IMR-90 (cell line): ENCODE data around the gene CDKN2B-AS1. TPM values are rescaled to one million over a fixed set of nuclear protein-coding genes. Genes with fewer than 3 reads are reported as not detected.

Experiments
- ATAC-seq: fragments of 200-7000 bp; cut with Tn5 transposase; 2 replicates; pipeline ENCODE4 v1.9.1; 2020; ENCODE audit warnings: low read depth, mild to moderate bottlenecking, moderate library complexity
- BruUV-seq: library from RNA; stranded (reverse); fragments of 400-500 nt; replicated peaks from 2 replicates; lab custom pipeline; 2021; lab: Mats Ljungman, UMichigan
- CTCF ChIA-PET: fragments of 300-600 bp; formaldehyde crosslinking; extraction: SDS; loops from one replicate; lab custom pipeline; 2021; ENCODE audit warnings: antibody characterized with exemption; lab: Yijun Ruan, JAX
- POLR2A ChIA-PET: fragments of 300-600 bp; sonication (Branson Sonifier 250); formaldehyde crosslinking; loops from one replicate; lab custom pipeline; 2022; ENCODE audit warnings: antibody characterized with exemption; ENCODE audit not compliant: unreplicated experiment; lab: Charles Lee
- DNase-seq: peaks from one replicate; pipeline ENCODE4 v3.0.0; 2013
- H2AFZ ChIP-seq: replicated peaks from 2 replicates; pipeline ENCODE3; 2013; ENCODE audit warnings: low read length, mild to moderate bottlenecking; ENCODE audit not compliant: poor library complexity
- H2AK5ac ChIP-seq: 2 replicates; pipeline ENCODE4 v1.6.1; 2013; ENCODE audit warnings: low read depth, low read length, inconsistent platforms
- H2AK9ac ChIP-seq: replicated peaks from 2 replicates; pipeline ENCODE3; 2013; ENCODE audit warnings: mild to moderate bottlenecking, low read depth, low read length, moderate library complexity; ENCODE audit not compliant: poor library complexity
- H2BK120ac ChIP-seq: 2 replicates; pipeline ENCODE4 v1.6.1; 2013; ENCODE audit warnings: low read depth, low read length, inconsistent platforms
- H2BK15ac ChIP-seq: 3 replicates; pipeline ENCODE4 v1.6.1; 2013; ENCODE audit warnings: low read depth, low read length, inconsistent platforms
- H2BK20ac ChIP-seq: 2 replicates; pipeline ENCODE4 v1.6.1; 2013; ENCODE audit warnings: low read depth, mild to moderate bottlenecking, inconsistent platforms, low read length, moderate library complexity
- H2BK5ac ChIP-seq: 2 replicates; pipeline ENCODE4 v1.6.1; 2013; ENCODE audit warnings: mild to moderate bottlenecking, low read depth, low read length, inconsistent platforms; ENCODE audit not compliant: poor library complexity, severe bottlenecking
- H3K14ac ChIP-seq: replicated peaks from 2 replicates; pipeline ENCODE4 v1.6.1; 2013; ENCODE audit warnings: low read depth, low read length, inconsistent platforms
- H3K18ac ChIP-seq: 2 replicates; pipeline ENCODE4 v1.6.1; 2013; ENCODE audit warnings: low read depth, low read length, control low read depth
- H3K23ac ChIP-seq: 2 replicates; pipeline ENCODE4 v1.6.1; 2013; ENCODE audit warnings: low read depth, low read length, inconsistent platforms
- H3K27ac ChIP-seq: 2 replicates; pipeline ENCODE4 v1.5.1; 2013; ENCODE audit warnings: mild to moderate bottlenecking, control low read depth, low read length; ENCODE audit not compliant: insufficient read depth
- H3K27me3 ChIP-seq: 2 replicates; pipeline ENCODE4 v1.6.1; 2013; ENCODE audit warnings: low read length; ENCODE audit not compliant: control insufficient read depth, insufficient read depth
- H3K36me3 ChIP-seq: 2 replicates; pipeline ENCODE4 v1.6.1; 2013; ENCODE audit warnings: low read length, mixed read lengths; ENCODE audit not compliant: control insufficient read depth, insufficient read depth
- H3K4ac ChIP-seq: 2 replicates; pipeline ENCODE4 v1.6.1; 2013; ENCODE audit warnings: low read depth, low read length, inconsistent platforms
- H3K4me1 ChIP-seq: 2 replicates; pipeline ENCODE4 v1.6.1; 2013; ENCODE audit warnings: low read length, mixed read lengths; ENCODE audit not compliant: control insufficient read depth, insufficient read depth
- H3K4me2 ChIP-seq: 2 replicates; pipeline ENCODE4 v1.6.1; 2013; ENCODE audit warnings: low read depth, mild to moderate bottlenecking, control low read depth, low read length, moderate library complexity
- H3K4me3 ChIP-seq: 2 replicates; pipeline ENCODE4 v1.5.1; 2013; ENCODE audit warnings: low read depth, mild to moderate bottlenecking, control low read depth, low read length, moderate library complexity; ENCODE audit not compliant: insufficient read depth
- H3K56ac ChIP-seq: 2 replicates; pipeline ENCODE4 v1.6.1; 2013; ENCODE audit warnings: low read length, inconsistent platforms; ENCODE audit not compliant: insufficient read depth; ENCODE audit errors: extremely low read depth
- H3K79me1 ChIP-seq, 2 experiments: 2 replicates each; pipeline ENCODE4 v1.6.1; 2013; ENCODE audit warnings: low read length in 2 of 2, inconsistent platforms in 1 of 2, low read depth in 1 of 2
- H3K9ac ChIP-seq: 2 replicates; pipeline ENCODE4 v1.6.1; 2013; ENCODE audit warnings: low read depth, low read length, control low read depth
- H3K9me1 ChIP-seq: 2 replicates; pipeline ENCODE4 v1.6.1; 2013; ENCODE audit warnings: low read length, inconsistent platforms; ENCODE audit not compliant: insufficient read depth
- H3K9me3 ChIP-seq: 2 replicates; pipeline ENCODE4 v1.6.1; 2013; ENCODE audit warnings: low read length; ENCODE audit not compliant: control insufficient read depth, insufficient read depth
- H4K20me1 ChIP-seq: 2 replicates; pipeline ENCODE4 v1.6.1; 2013; ENCODE audit warnings: low read length, inconsistent platforms; ENCODE audit not compliant: insufficient read depth
- H4K5ac ChIP-seq: 2 replicates; pipeline ENCODE4 v1.6.1; 2013; ENCODE audit warnings: mild to moderate bottlenecking, low read depth, low read length, control low read depth
- H4K8ac ChIP-seq, 2 experiments: 2 replicates each; pipeline ENCODE4 v1.6.1; 2013; ENCODE audit warnings: low read depth in 2 of 2, low read length in 2 of 2, control low read depth in 1 of 2, inconsistent platforms in 1 of 2
- H4K91ac ChIP-seq: 2 replicates; pipeline ENCODE4 v1.6.1; 2013; ENCODE audit warnings: low read depth, low read length, inconsistent platforms; ENCODE audit not compliant: insufficient read depth
- BHLHE40 ChIP-seq: fragments of 150-350 bp; IDR thresholded peaks from 2 replicates; pipeline ENCODE4 v1.6.1; 2016; ENCODE audit warnings: mild to moderate bottlenecking, low read depth, low read length
- CEBPB ChIP-seq: IDR thresholded peaks from 2 replicates; pipeline ENCODE4 v1.6.1; 2012; ENCODE audit warnings: low read depth, low read length, improper control_type of control experiment
- CHD1 ChIP-seq: IDR thresholded peaks from 2 replicates; pipeline ENCODE4 v1.6.1; 2012; ENCODE audit warnings: low read depth, low read length, improper control_type of control experiment
- CTCF ChIP-seq: conservative IDR thresholded peaks from 2 replicates; pipeline ENCODE4 v1.5.1; 2012; ENCODE audit warnings: mild to moderate bottlenecking, low read depth, low read length, improper control_type of control experiment
- MAZ ChIP-seq: IDR thresholded peaks from 2 replicates; pipeline ENCODE4 v1.6.1; 2012; ENCODE audit warnings: low read depth, mild to moderate bottlenecking, low read length, improper control_type of control experiment, moderate library complexity, borderline replicate concordance
- NFE2L2 ChIP-seq: fragments of 150-350 bp; IDR thresholded peaks from 2 replicates; pipeline ENCODE4 v1.6.1; 2016; ENCODE audit warnings: low read depth, mild to moderate bottlenecking, low read length
- POLR2A ChIP-seq: IDR thresholded peaks from 2 replicates; pipeline ENCODE4 v1.6.1; 2012; ENCODE audit warnings: mild to moderate bottlenecking, low read depth, low read length
- RAD21 ChIP-seq: IDR thresholded peaks from 2 replicates; pipeline ENCODE4 v1.6.1; 2012; ENCODE audit warnings: low read length, improper control_type of control experiment
- RCOR1 ChIP-seq: IDR thresholded peaks from 2 replicates; pipeline ENCODE4 v1.6.1; 2012; ENCODE audit warnings: mild to moderate bottlenecking, low read length, improper control_type of control experiment; ENCODE audit not compliant: insufficient replicate concordance
- USF2 ChIP-seq: fragments of 150-350 bp; IDR thresholded peaks from 2 replicates; pipeline ENCODE4 v1.6.1; 2017; ENCODE audit warnings: mild to moderate bottlenecking, antibody characterized with exemption, low read length, low read depth
- dilution Hi-C: fragments of 300-500 bp; cut with HindIII; formaldehyde crosslinking; loops from one replicate; pipeline ENCODE4 v1.14.3; 2018; ENCODE audit warnings: low sequenced_read_pairs; ENCODE audit not compliant: unreplicated experiment
- in situ Hi-C: fragments of 300-500 bp; cut with MboI; formaldehyde crosslinking; loops from 3 replicates; pipeline ENCODE4 v1.14.3; 2019; ENCODE audit warnings: low sequenced_read_pairs, inconsistent platforms, mixed read lengths
- intact Hi-C: fragments of 100-400 bp; cut with micrococcal nuclease; formaldehyde crosslinking; loops from 2 replicates; pipeline ENCODE4 v1.10.0; 2022
- polyA plus RNA-seq, 3 experiments: library from polyadenylated mRNA; depleted of rRNA; stranded (reverse); fragments of >200 nt; gene quantifications; 2 replicates each; pipeline ENCODE4 v1.2.3, GENCODE V29; 2012; ENCODE audit warnings: low replicate concordance in 1 of 3
- total RNA-seq: library from RNA; depleted of rRNA; stranded (reverse); fragments of >200 nt; gene quantifications from 2 replicates; pipeline ENCODE4 v1.2.3, GENCODE V29; 2012

The CDKN2B-AS1 gene
- total and polyA plus RNA-seq, 2 of the 4 experiments (the other 2 are of a cell fraction), result 1.0 to 1.1 TPM

GRCh38 chr9:22131817-22132216 lies 137.2 kb downstream of the CDKN2B-AS1 start:
- in situ Hi-C loops (no loop called here), dilution Hi-C loops (no loop called here), intact Hi-C loops (no loop called here)
- Histone ChIP-seq H3K9me1 (0 out of 2 replicates have a peak, but pooled peaks cover 3% of the 10 kb centered on the region), H2BK5ac (no peak overlapping the region), H3K4ac (no peak overlapping the region), H3K4me1 (no peaks in the 10 kb centered on the region), H2AK9ac (no peak overlapping the region), H4K5ac (no peak overlapping the region), H2BK15ac (no peak overlapping the region), H3K4me3 (no peak overlapping the region), H3K27me3 (no peaks in the 10 kb centered on the region), H3K23ac (no peak overlapping the region), H4K91ac (no peak overlapping the region), H3K14ac (no peak overlapping the region), H4K8ac (no peak overlapping the region), H3K79me1 (no peaks in the 10 kb centered on the region), H2AK5ac (no peak overlapping the region), H3K4me2 (no peak overlapping the region), H2BK120ac (no peak overlapping the region), H4K20me1 (no peaks in the 10 kb centered on the region), H3K9me3 (no peaks in the 10 kb centered on the region), H3K36me3 (no peaks in the 10 kb centered on the region), H2AFZ (no peak overlapping the region), H3K56ac (no peak overlapping the region), H3K9ac (no peak overlapping the region), H3K18ac (no peak overlapping the region), H2BK20ac (no peak overlapping the region), H3K27ac (no peak overlapping the region)
- no TSS peak for BruUV-seq
- CTCF ChIA-PET, result interaction anchor here (0.6 to 1.4 kb wide), 2 partner anchors 10 to 326 kb away, joined by 3 to 6 read pairs; no protein-coding TSS in a partner anchor
- no peak for TF ChIP-seq NFE2L2
- TF ChIP-seq MAZ, result no peak
- no peak for TF ChIP-seq USF2
- TF ChIP-seq POLR2A, result no peak
- TF ChIP-seq BHLHE40, result no peak
- TF ChIP-seq CTCF, result no peak
- no peak for TF ChIP-seq CEBPB
- TF ChIP-seq RAD21, result no peak
- no peak for TF ChIP-seq RCOR1
- TF ChIP-seq CHD1, result no peak
- DNase-seq, result no peak
- ATAC-seq, result no peak
- POLR2A ChIA-PET, result no interaction called here
